HEK293T (cell line): ENCODE results near the gene GABRB1.

ENCODE experiments used
- ARNT ChIP-seq: fragments of 450-650 bp; IDR thresholded peaks from 2 replicates; pipeline ENCODE4 v1.6.1; 2017; ENCODE audit warnings: mild to moderate bottlenecking
- CTBP1 ChIP-seq: fragments of 450-650 bp; IDR thresholded peaks from 2 replicates; pipeline ENCODE4 v1.6.1; 2016; ENCODE audit warnings: borderline replicate concordance
- FOXA1 ChIP-seq: fragments of 450-650 bp; IDR thresholded peaks from 2 replicates; pipeline ENCODE4 v1.6.1; 2016; ENCODE audit warnings: mild to moderate bottlenecking
- FOXM1 ChIP-seq: fragments of 450-650 bp; IDR thresholded peaks from 2 replicates; pipeline ENCODE4 v1.6.1; 2017; ENCODE audit warnings: mild to moderate bottlenecking, borderline replicate concordance
- HDGF ChIP-seq: fragments of 450-650 bp; IDR thresholded peaks from 2 replicates; pipeline ENCODE4 v1.6.1; 2017; ENCODE audit warnings: antibody characterized with exemption, borderline replicate concordance
- SUZ12 ChIP-seq: fragments of 450-650 bp; IDR thresholded peaks from 2 replicates; pipeline ENCODE4 v1.6.1; 2016; ENCODE audit warnings: mild to moderate bottlenecking
- TF ChIP-seq, protein P1 (sequence below): fragments of 450-650 bp; IDR thresholded peaks from 2 replicates; pipeline ENCODE4 v1.6.1; 2016

DNA sequence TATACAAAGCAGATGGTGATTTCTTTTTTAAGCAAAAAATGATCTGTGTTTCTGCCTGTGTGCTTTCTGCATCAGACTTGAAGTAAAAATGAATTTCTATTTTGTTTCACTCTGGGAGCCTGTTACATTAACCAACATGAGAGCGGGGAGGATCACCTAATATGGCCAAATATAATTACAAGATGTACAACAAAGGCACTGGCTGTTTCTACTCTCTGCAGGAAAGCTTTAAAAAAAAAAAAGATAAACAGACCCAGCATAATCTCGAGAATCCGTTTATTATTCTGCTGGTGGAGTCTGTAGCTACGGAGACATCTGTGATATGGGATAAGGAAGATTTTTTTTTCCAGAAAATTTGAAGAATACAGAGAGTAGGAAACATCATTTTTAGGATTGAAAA is 328.5 kb downstream of the GABRB1 start:
- TF ChIP-seq SUZ12, result no peak
- no peak for TF ChIP-seq FOXM1
- TF ChIP-seq CTBP1, result no peak
- TF ChIP-seq HDGF, result no peak
- no peak for TF ChIP-seq ARNT
- TF ChIP-seq FOXA1, result no peak
- TF ChIP-seq, protein P1, sequence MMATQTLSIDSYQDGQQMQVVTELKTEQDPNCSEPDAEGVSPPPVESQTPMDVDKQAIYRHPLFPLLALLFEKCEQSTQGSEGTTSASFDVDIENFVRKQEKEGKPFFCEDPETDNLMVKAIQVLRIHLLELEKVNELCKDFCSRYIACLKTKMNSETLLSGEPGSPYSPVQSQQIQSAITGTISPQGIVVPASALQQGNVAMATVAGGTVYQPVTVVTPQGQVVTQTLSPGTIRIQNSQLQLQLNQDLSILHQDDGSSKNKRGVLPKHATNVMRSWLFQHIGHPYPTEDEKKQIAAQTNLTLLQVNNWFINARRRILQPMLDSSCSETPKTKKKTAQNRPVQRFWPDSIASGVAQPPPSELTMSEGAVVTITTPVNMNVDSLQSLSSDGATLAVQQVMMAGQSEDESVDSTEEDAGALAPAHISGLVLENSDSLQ, result no peak
